Neural progenitor cell (in vitro differentiated cells): ENCODE data around the gene ST6GALNAC1.

Experiments used
- EZH2 ChIP-seq: fragments of 200-600 bp; sonication (generic); IDR thresholded peaks from 2 replicates; pipeline ENCODE4 v1.6.1; 2017; ENCODE audit warnings: antibody characterized with exemption, mild to moderate bottlenecking, moderate library complexity
- TF ChIP-seq, protein P1 (sequence below): fragments of 200-600 bp; sonication (generic); IDR thresholded peaks from 2 replicates; pipeline ENCODE4 v1.5.1; 2017; ENCODE audit warnings: antibody characterized with exemption, mild to moderate bottlenecking

- TF ChIP-seq, protein P1, sequence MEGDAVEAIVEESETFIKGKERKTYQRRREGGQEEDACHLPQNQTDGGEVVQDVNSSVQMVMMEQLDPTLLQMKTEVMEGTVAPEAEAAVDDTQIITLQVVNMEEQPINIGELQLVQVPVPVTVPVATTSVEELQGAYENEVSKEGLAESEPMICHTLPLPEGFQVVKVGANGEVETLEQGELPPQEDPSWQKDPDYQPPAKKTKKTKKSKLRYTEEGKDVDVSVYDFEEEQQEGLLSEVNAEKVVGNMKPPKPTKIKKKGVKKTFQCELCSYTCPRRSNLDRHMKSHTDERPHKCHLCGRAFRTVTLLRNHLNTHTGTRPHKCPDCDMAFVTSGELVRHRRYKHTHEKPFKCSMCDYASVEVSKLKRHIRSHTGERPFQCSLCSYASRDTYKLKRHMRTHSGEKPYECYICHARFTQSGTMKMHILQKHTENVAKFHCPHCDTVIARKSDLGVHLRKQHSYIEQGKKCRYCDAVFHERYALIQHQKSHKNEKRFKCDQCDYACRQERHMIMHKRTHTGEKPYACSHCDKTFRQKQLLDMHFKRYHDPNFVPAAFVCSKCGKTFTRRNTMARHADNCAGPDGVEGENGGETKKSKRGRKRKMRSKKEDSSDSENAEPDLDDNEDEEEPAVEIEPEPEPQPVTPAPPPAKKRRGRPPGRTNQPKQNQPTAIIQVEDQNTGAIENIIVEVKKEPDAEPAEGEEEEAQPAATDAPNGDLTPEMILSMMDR, result peak; percentile 83
- no peak for TF ChIP-seq EZH2
Observed at GRCh38 chr17:76681222-76682137, 37.9 kb upstream of the ST6GALNAC1 start.
